PFSK-1 (cell line): ENCODE results near the gene SIGLEC1.

Experiments
- FOXP2 ChIP-seq: optimal IDR thresholded peaks from 2 replicates; pipeline ENCODE3; 2011; ENCODE audit warnings: borderline replicate concordance, control low read depth, inconsistent platforms; ENCODE audit not compliant: insufficient read depth; ENCODE audit errors: extremely low read length, extremely low read depth
- POLR2AphosphoS5 ChIP-seq: IDR thresholded peaks from 2 replicates; pipeline ENCODE4 v1.6.1; 2012; ENCODE audit warnings: low read depth, mild to moderate bottlenecking, control low read depth, low read length, moderate library complexity
- SIN3A ChIP-seq: IDR thresholded peaks from 2 replicates; pipeline ENCODE4 v1.6.1; 2012; ENCODE audit warnings: mild to moderate bottlenecking, low read length, moderate library complexity, borderline replicate concordance; ENCODE audit not compliant: insufficient read depth
- TAF1 ChIP-seq: IDR thresholded peaks from 2 replicates; pipeline ENCODE4 v1.6.1; 2012; ENCODE audit warnings: low read length, control low read depth, borderline replicate concordance; ENCODE audit not compliant: insufficient read depth

DNA sequence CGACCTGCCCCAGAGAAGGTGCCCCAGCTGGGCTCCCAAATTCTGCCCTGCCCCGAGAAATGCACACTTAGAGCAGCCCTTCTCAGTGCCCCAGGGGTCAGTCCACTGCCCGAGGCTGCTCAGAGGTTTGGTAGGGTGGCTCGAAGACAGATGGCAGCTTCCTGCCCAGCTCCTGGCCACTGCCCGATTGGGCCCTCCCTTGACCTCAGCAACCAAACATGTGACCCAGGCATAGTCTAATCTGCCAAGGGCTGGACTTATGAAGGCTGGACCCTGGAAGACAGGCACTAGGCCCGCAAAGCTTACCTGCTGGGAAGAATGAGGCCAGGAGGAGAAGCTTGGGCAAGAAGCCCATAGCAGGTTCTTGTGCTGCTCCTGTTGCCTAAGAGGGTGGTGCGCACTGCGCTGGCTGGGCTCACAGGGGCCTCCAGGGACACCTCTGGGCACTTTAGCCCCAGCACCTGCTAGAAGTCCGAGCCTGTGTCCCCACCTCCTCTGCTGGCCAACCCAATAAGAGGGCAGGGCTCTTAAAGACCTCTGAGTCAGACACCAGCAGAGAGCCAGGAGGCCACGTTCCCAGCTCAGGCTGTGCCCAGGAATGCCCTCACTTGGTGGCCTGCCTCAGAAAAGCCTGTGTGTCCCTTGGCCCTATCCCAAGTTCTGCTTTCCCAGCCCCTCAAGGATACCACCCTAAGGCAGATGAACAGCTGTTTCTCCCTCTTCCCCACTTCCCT lies 5.5 kb downstream of the SIGLEC1 start:
- no peak for TF ChIP-seq POLR2AphosphoS5
- TF ChIP-seq TAF1 = no peak
- TF ChIP-seq FOXP2 = no peak
- no peak for TF ChIP-seq SIN3A
